ENCODE measurements around the gene GRWD1. TPM values are rescaled to one million over a fixed set of nuclear protein-coding genes. Genes with fewer than 3 reads are reported as not detected.
A peak's percentile ranks its signal among the peaks of the same experiment; 100 is the strongest.

GRWD1 gene
- total RNA-seq, 6 donors from 2014 or later = 10.5 to 44.1 (median 31.6) TPM

DNA sequence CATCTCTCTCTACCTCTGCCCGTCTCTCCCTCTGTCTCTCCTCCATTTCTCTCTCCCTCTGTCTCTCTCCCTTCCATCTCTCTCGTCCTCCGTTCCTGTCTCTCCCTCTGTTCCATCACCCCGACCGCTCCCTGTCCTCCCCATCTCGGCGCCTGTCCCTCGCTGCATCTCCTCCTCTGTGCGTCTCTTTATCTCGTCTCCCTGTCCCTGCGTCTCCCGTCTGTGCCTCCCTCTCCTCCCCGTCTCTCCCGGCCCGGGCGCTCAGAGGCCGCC is 47.7 kb upstream of the GRWD1 start:
- Histone ChIP-seq H3K27me3 (peaks cover 3 to 47% (median 33%) of the 10 kb centered on the region in 4 donors), H3K27ac (peak overlapping the region in 1 of 4 donors; percentile 51), H3K9me3 (no peaks in the 10 kb centered on the region), H3K36me3 (no peaks in the 10 kb centered on the region), H3K4me3 (peak overlapping the region in 3 of 4 donors; percentile 41 to 50 (median 46)), H3K4me1 (peaks cover 22 to 33% (median 30%) of the 10 kb centered on the region in 4 donors)
- WGBS, 2 donors = 2 to 5% methylated on average over 12 to 17 of the region's 17 CpGs
- no peak for TF ChIP-seq POLR2AphosphoS5 (IDR thresholded peaks at IDR 0.05)
- DNase-seq (no peak), ATAC-seq (ENCODE audit: low FRiP score in 2 of 2) (no peak)

DNA sequence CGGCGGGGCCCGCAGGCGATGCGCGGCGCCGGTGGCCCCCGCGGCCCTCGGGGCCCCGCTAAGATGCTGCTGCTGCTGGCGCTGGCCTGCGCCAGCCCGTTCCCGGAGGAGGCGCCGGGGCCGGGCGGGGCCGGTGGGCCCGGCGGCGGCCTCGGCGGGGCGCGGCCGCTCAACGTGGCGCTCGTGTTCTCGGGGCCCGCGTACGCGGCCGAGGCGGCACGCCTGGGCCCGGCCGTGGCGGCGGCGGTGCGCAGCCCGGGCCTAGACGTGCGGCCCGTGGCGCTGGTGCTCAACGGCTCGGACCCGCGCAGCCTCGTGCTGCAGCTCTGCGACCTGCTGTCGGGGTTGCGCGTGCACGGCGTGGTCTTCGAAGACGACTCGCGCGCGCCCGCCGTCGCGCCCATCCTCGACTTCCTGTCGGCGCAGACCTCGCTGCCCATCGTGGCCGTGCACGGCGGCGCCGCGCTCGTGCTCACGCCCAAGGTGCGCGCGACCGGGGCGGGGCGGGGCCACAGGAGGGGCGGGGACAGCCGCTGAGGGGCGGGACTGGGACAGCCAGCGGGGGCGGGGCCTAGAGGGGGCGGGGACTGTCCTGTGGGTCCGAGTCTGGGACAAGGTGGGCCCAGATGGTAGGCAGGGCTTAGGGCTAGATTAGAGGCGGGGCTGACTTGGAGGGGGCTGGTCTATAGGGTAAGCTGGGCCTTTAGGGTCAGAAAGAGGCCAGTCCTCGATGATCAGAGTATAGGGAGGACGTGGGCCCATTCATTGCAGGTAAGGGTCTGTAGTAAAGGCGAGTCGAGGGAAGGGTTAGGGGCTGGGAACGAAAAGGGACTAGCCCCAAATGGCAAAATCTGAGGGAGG is 47.2 kb upstream of the GRWD1 start:
- Histone ChIP-seq H3K4me1 (peaks cover 20 to 30% (median 26%) of the 10 kb centered on the region in 4 donors), H3K4me3 (peak overlapping the region in 3 of 4 donors; percentile 41 to 50 (median 46)), H3K27ac (peak overlapping the region in 2 of 4 donors; percentile 14 to 51), H3K9me3 (no peaks in the 10 kb centered on the region), H3K36me3 (no peaks in the 10 kb centered on the region), H3K27me3 (peaks cover 0 to 42% (median 30%) of the 10 kb centered on the region in 4 donors)
- DNase-seq = peak; percentile 74 to 97
- TF ChIP-seq EP300 (IDR thresholded peaks at IDR 0.05) = no peak
- TF ChIP-seq POLR2A (IDR thresholded peaks at IDR 0.05) = peak in 1 of 4 donors; percentile 52
- peak; percentile 67 to 88 for ATAC-seq (ENCODE audit: low FRiP score in 2 of 2)
- WGBS, 2 donors = 16 to 18% methylated on average over 26 to 31 of the region's 104 CpGs

DNA sequence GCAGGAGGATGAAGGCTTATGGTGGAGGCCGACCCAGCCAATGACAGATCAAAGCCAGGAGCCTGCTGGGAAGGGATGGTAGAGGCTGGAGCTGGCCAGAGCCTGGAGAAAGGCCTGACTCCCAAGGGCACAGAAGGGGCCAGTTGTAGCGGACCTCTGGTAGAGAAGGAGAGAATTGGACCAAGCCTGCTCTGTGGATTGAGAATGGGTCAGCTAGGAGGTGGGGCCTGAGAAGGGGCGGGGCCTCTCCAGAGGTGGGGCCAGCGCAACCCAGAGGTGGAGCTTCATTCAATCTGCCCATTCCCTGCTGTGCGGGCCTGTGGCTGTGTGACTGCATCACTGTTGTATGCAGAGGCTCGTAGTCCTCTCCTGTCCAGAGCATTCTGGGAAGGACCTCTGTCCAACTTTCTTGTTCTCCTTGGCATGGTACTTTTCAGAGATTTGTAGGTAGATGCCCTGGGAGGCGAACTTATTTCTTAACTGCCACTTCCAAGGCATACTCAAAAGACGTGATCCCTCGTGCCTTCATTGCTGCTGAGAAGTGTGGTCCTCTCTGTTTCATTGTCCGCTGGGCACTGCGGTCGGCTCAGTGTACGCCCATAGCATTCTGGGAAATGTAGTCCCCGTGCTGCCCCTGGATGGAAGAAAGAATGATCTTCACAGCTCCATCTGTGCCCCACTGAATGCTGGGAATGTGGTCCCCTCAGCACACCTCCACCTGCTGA is 45.6 kb upstream of the GRWD1 start:
- Histone ChIP-seq H3K9me3 (no peaks in the 10 kb centered on the region), H3K36me3 (no peaks in the 10 kb centered on the region), H3K27ac (no peak overlapping the region), H3K4me3 (no peak overlapping the region), H3K4me1 (peaks cover 9 to 19% (median 14%) of the 10 kb centered on the region in 4 donors), H3K27me3 (peaks cover 0 to 26% (median 19%) of the 10 kb centered on the region in 4 donors)
- TF ChIP-seq EP300 (IDR thresholded peaks at IDR 0.05) = no peak
- no peak for TF ChIP-seq POLR2A (IDR thresholded peaks at IDR 0.05)
- TF ChIP-seq, protein P1, sequence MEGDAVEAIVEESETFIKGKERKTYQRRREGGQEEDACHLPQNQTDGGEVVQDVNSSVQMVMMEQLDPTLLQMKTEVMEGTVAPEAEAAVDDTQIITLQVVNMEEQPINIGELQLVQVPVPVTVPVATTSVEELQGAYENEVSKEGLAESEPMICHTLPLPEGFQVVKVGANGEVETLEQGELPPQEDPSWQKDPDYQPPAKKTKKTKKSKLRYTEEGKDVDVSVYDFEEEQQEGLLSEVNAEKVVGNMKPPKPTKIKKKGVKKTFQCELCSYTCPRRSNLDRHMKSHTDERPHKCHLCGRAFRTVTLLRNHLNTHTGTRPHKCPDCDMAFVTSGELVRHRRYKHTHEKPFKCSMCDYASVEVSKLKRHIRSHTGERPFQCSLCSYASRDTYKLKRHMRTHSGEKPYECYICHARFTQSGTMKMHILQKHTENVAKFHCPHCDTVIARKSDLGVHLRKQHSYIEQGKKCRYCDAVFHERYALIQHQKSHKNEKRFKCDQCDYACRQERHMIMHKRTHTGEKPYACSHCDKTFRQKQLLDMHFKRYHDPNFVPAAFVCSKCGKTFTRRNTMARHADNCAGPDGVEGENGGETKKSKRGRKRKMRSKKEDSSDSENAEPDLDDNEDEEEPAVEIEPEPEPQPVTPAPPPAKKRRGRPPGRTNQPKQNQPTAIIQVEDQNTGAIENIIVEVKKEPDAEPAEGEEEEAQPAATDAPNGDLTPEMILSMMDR (IDR thresholded peaks at IDR 0.05) = no peak
- TF ChIP-seq POLR2AphosphoS5 (IDR thresholded peaks at IDR 0.05) = no peak
- peak; percentile 41 to 80 for ATAC-seq (ENCODE audit: low FRiP score in 2 of 2)
- WGBS, 2 donors = 65 to 69% methylated on average over 10 to 14 of the region's 14 CpGs
- no peak for DNase-seq

DNA sequence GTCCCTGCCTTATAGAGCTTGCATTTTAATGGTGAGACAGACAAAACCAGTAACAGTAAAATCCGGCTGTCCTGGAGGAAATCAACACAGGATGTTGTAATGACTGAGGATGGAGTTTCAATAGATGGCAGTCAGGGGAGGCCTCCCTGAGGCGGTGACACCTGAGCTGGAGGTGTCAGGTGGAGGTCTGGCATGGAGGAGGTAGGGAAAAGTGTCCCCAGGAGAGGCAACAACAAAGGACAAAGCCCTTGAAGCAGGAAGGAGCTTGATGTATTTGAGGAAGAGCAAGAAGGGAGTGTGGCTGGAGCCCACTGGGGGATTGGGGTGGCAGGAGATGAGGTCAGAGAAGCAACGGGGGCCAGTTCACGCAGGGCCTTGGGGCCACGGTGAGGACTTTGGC is 44.5 kb upstream of the GRWD1 start:
- Histone ChIP-seq H3K9me3 (no peaks in the 10 kb centered on the region), H3K27ac (no peak overlapping the region), H3K27me3 (peaks cover 0 to 15% (median 12%) of the 10 kb centered on the region in 4 donors), H3K4me3 (no peak overlapping the region), H3K36me3 (no peaks in the 10 kb centered on the region), H3K4me1 (peaks cover 9 to 19% (median 14%) of the 10 kb centered on the region in 4 donors)
- DNase-seq (no peak), ATAC-seq (ENCODE audit: low FRiP score in 2 of 2) (no peak)
- WGBS, 2 donors = 70 to 81% methylated on average over 5 of the region's 5 CpGs
- no peak for TF ChIP-seq POLR2AphosphoS5 (IDR thresholded peaks at IDR 0.05)
- no peak for TF ChIP-seq POLR2A (IDR thresholded peaks at IDR 0.05)
- TF ChIP-seq, protein P1 (IDR thresholded peaks at IDR 0.05) = no peak
- no peak for TF ChIP-seq EP300 (IDR thresholded peaks at IDR 0.05)

DNA sequence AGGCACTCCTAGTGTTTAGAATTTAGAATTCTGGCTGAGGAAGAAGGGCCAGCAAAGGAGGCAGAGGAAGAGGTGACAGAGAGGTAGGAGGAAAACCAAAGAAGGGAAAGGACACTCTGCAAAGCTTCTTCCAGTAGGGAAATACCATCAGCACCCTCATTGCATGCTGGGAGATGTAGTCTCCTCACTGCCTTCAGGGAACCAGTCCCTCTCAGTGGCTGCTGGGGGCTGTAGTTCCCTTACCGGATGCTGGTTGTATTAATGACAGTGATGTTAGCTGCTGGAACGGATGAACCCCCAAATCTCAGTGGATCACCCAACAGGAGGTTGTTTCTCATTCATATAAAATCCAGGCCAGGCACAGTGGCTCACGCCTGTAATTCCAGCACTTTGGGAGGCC is 42.2 kb upstream of the GRWD1 start:
- WGBS, 2 donors = 40 to 50% methylated on average over 2 to 3 of the region's 3 CpGs
- TF ChIP-seq POLR2A (IDR thresholded peaks at IDR 0.05) (no peak), EP300 (IDR thresholded peaks at IDR 0.05) (no peak), POLR2AphosphoS5 (IDR thresholded peaks at IDR 0.05) (no peak)
- TF ChIP-seq, protein P1 (IDR thresholded peaks at IDR 0.05) = no peak
- peak in 1 of 2 donors; percentile 63 for DNase-seq
- H3K27me3 ChIP-seq = no peaks in the 10 kb centered on the region
- H3K4me3 ChIP-seq = no peak overlapping the region
- no peak for ATAC-seq (ENCODE audit: low FRiP score in 2 of 2)
- H3K4me1 ChIP-seq = peaks cover 0 to 7% (median under 1%) of the 10 kb centered on the region in 4 donors
- H3K9me3 ChIP-seq = no peaks in the 10 kb centered on the region
- H3K36me3 ChIP-seq = no peaks in the 10 kb centered on the region
- no peak overlapping the region for H3K27ac ChIP-seq
